ENCODE measurements around the gene RDH13.
"Not testable (repeated sequence)": the region's sequence is repeated elsewhere in the genome, so short reads cannot be mapped to it uniquely, and the experiment has no call there.

Gene RDH13

GRCh38 chr19:55036058-55036457 lies 26.9 kb downstream of the RDH13 start:
- Histone ChIP-seq H3K9me3 (no peaks in the 10 kb centered on the region), H3K4me1 (no peaks in the 10 kb centered on the region), H3K36me3 (no peaks in the 10 kb centered on the region), H3K27me3 (peaks cover 8% of the 10 kb centered on the region), H3K4me3 (ENCODE audit: low read depth, low read length) (no peak overlapping the region)
- TF ChIP-seq CTCF (IDR thresholded peaks at IDR 0.05; ENCODE audit: low read depth, low read length), result no peak
- DNase-seq, result no peak

DNA sequence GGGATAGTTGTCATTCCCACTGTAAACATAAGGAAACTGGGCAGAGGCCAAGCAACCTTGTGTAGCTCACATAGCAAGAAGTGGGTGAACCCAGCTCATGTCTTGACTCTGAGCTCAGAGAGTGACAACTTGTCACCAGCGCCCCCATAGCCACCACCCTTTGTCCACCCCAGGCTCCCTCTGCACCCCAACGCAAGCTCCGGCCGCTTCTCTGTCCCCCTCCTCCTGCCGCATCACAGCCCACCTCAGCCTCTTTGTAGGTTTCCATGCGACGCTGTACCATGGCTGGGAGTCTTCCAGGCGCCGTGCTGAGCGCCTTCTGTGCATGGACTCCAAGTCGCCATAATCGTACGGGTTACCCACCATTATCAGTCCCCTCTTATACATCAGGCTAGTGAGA lies 28.2 kb downstream of the RDH13 start:
- DNase-seq, result no peak
- Histone ChIP-seq H3K27me3 (peaks cover 8% of the 10 kb centered on the region), H3K4me3 (ENCODE audit: low read depth, low read length) (no peak overlapping the region), H3K9me3 (no peaks in the 10 kb centered on the region), H3K36me3 (no peaks in the 10 kb centered on the region), H3K4me1 (no peaks in the 10 kb centered on the region)
- TF ChIP-seq CTCF (IDR thresholded peaks at IDR 0.05; ENCODE audit: low read depth, low read length), result no peak

DNA sequence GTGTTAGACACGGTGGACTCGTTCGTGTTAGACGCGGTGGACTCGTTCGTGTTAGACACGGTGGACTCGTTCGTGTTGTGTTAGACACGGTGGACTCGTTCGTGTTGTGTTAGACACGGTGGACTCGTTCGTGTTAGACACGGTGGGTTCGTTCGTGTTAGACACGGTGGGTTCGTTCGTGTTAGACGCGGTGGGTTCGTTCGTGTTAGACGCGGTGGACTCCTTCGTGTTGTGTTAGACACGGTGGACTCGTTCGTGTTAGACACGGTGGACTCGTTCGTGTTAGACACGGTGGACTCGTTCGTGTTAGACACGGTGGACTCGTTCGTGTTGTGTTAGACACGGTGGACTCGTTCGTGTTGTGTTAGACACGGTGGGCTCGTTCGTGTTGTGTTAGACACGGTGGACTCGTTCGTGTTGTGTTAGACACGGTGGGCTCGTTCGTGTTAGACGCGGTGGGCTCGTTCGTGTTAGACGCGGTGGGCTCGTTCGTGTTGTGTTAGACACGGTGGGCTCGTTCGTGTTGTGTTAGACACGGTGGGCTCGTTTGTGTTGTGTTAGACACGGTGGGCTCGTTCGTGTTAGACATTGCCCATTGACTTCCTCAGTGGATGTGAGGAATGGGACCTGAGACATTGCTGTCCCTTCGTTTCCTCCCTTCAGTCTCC lies 29.8 kb downstream of the RDH13 start:
- not testable (repeated sequence) for H3K4me3 ChIP-seq (ENCODE audit: low read depth, low read length); H3K36me3 ChIP-seq; H3K27me3 ChIP-seq; DNase-seq; H3K4me1 ChIP-seq; H3K9me3 ChIP-seq

GRCh38 chr19:55032170-55032800 lies 30.7 kb downstream of the RDH13 start:
- Histone ChIP-seq H3K4me1 (no peaks in the 10 kb centered on the region), H3K4me3 (ENCODE audit: low read depth, low read length) (no peak overlapping the region), H3K9me3 (no peaks in the 10 kb centered on the region), H3K36me3 (no peaks in the 10 kb centered on the region), H3K27me3 (peaks cover 8% of the 10 kb centered on the region)
- DNase-seq, result no peak
- TF ChIP-seq CTCF (IDR thresholded peaks at IDR 0.05; ENCODE audit: low read depth, low read length), result no peak

GRCh38 chr19:55031178-55031577 lies 31.8 kb downstream of the RDH13 start:
- Histone ChIP-seq H3K27me3 (peaks cover 8% of the 10 kb centered on the region), H3K4me1 (no peaks in the 10 kb centered on the region), H3K9me3 (no peaks in the 10 kb centered on the region), H3K4me3 (ENCODE audit: low read depth, low read length) (no peak overlapping the region), H3K36me3 (no peaks in the 10 kb centered on the region)
- no peak for DNase-seq
- TF ChIP-seq CTCF (IDR thresholded peaks at IDR 0.05; ENCODE audit: low read depth, low read length), result no peak

GRCh38 chr19:55028757-55029156 lies 34.2 kb downstream of the RDH13 start:
- no peaks in the 10 kb centered on the region for H3K4me1 ChIP-seq
- no peak for TF ChIP-seq CTCF (IDR thresholded peaks at IDR 0.05; ENCODE audit: low read depth, low read length)
- no peaks in the 10 kb centered on the region for H3K36me3 ChIP-seq
- no peak for DNase-seq
- H3K27me3 ChIP-seq, result peaks cover 8% of the 10 kb centered on the region
- no peak overlapping the region for H3K4me3 ChIP-seq (ENCODE audit: low read depth, low read length)
- no peaks in the 10 kb centered on the region for H3K9me3 ChIP-seq
